GM18951 (cell line): ENCODE results near the gene SAYSD1.

Experiments
- POLR2A ChIP-seq: IDR thresholded peaks from 4 replicates; pipeline ENCODE4 v1.6.1; 2011; ENCODE audit warnings: mild to moderate bottlenecking; ENCODE audit not compliant: insufficient read length, insufficient read depth; ENCODE audit errors: extremely low read depth
- in situ Hi-C: fragments of 300-500 bp; cut with MboI; formaldehyde crosslinking; loops from one replicate; pipeline ENCODE4 v1.12.0; 2022; ENCODE audit warnings: low sequenced_read_pairs, mixed read lengths, inconsistent platforms; ENCODE audit not compliant: unreplicated experiment

SAYSD1 gene

DNA sequence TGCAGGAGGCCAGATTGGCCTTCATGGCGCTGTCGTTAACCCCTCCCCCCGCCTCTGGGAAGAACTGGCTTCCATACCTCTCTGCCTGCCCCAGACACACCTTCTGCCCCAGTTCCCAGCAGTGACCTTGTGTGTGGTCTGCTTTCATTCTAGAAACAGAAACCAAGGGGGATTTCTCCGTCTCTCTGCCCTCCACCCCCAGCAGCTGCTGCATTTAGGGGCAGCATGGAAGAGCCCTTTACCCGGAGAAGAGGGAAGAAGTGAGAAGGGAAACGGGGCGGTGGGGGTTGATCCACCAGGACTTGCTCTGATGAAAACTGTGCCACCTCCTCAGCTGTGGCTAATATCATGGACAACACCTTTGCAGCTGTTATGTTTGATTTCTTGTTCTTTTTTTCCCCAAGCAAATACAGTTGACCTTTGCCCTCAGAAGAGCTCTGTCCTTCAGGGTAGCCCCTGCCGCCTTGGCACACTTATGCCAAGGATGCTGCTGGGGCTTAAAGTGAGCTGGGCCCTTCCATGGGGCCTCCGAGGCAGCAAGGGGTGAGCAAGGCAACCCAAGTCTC is 60.3 kb downstream of the SAYSD1 start:
- in situ Hi-C loops: no loop called here
- TF ChIP-seq POLR2A: no peak
